ENCODE results near the gene FAM149B1.

FAM149B1 gene

GRCh38 chr10:73219384-73219783 is 51.5 kb downstream of the FAM149B1 start:
- H3K4me3 ChIP-seq (ENCODE audit: insufficient read depth, low read length, poor library complexity, severe bottlenecking), result no peak overlapping the region
- H4K20me1 ChIP-seq (ENCODE audit: low read depth, low read length), result no peaks in the 10 kb centered on the region
- H3K4me2 ChIP-seq (ENCODE audit: low read depth, low read length, poor library complexity, severe bottlenecking), result no peak overlapping the region
- H2AFZ ChIP-seq (ENCODE audit: low read depth, low read length, severe bottlenecking), result no peak overlapping the region
- H3K9ac ChIP-seq (ENCODE audit: low read length), result no peak overlapping the region
- H3F3A ChIP-seq (ENCODE audit: insufficient read depth), result no peaks in the 10 kb centered on the region
- H3K9me2 ChIP-seq (replicated peaks; ENCODE audit: insufficient read depth, low read length), result no peaks in the 10 kb centered on the region
- peaks cover 5% of the 10 kb centered on the region; the same call in 1 of the 2 replicates for H3K36me3 ChIP-seq (ENCODE audit: low read length)
- H3K9me3 ChIP-seq (ENCODE audit: insufficient read depth, low read length), result no peaks in the 10 kb centered on the region
- H3K79me2 ChIP-seq (ENCODE audit: insufficient read depth, low read length), result no peaks in the 10 kb centered on the region
- TF ChIP-seq EZH2phosphoT487 (conservative IDR thresholded peaks at IDR 0.05; ENCODE audit: low read length), result no peak
- TF ChIP-seq, protein P1, sequence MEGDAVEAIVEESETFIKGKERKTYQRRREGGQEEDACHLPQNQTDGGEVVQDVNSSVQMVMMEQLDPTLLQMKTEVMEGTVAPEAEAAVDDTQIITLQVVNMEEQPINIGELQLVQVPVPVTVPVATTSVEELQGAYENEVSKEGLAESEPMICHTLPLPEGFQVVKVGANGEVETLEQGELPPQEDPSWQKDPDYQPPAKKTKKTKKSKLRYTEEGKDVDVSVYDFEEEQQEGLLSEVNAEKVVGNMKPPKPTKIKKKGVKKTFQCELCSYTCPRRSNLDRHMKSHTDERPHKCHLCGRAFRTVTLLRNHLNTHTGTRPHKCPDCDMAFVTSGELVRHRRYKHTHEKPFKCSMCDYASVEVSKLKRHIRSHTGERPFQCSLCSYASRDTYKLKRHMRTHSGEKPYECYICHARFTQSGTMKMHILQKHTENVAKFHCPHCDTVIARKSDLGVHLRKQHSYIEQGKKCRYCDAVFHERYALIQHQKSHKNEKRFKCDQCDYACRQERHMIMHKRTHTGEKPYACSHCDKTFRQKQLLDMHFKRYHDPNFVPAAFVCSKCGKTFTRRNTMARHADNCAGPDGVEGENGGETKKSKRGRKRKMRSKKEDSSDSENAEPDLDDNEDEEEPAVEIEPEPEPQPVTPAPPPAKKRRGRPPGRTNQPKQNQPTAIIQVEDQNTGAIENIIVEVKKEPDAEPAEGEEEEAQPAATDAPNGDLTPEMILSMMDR (IDR thresholded peaks at IDR 0.05; ENCODE audit: insufficient read depth, low read length, poor library complexity, severe bottlenecking), result no peak
- no peak overlapping the region for H3K27ac ChIP-seq (ENCODE audit: low read depth, low read length)
- H3K27me3 ChIP-seq (ENCODE audit: low read length), result no peaks in the 10 kb centered on the region

DNA sequence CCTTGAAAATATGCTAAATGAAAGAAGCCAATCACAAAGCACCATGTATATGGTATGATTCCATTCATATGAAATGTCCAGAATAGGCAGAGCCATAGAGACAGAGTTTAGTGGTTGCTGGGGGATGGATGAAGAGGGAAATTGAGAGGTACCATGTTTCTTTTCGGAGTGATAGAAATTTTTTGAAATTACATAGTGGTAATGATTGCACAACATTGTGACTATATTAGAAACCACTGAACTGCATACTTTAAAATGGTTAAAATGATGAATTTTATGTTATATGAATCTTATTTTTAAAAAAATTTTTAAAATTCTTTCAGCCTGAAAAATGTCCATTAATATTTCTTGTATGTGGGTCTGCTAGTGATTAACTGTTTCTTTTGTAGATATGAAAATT is 53.1 kb downstream of the FAM149B1 start:
- no peaks in the 10 kb centered on the region for H4K20me1 ChIP-seq (ENCODE audit: low read depth, low read length)
- H3K36me3 ChIP-seq (ENCODE audit: low read length), result peaks cover 5% of the 10 kb centered on the region; the same call in 1 of the 2 replicates
- H3K9me2 ChIP-seq (replicated peaks; ENCODE audit: insufficient read depth, low read length), result no peaks in the 10 kb centered on the region
- H3K4me2 ChIP-seq (ENCODE audit: low read depth, low read length, poor library complexity, severe bottlenecking), result no peak overlapping the region
- H3F3A ChIP-seq (ENCODE audit: insufficient read depth), result no peaks in the 10 kb centered on the region
- no peaks in the 10 kb centered on the region for H3K9me3 ChIP-seq (ENCODE audit: insufficient read depth, low read length)
- H3K27me3 ChIP-seq (ENCODE audit: low read length), result no peaks in the 10 kb centered on the region
- H3K9ac ChIP-seq (ENCODE audit: low read length), result no peak overlapping the region
- no peak overlapping the region for H3K27ac ChIP-seq (ENCODE audit: low read depth, low read length)
- H3K79me2 ChIP-seq (ENCODE audit: insufficient read depth, low read length), result no peaks in the 10 kb centered on the region
- TF ChIP-seq, protein P1 (IDR thresholded peaks at IDR 0.05; ENCODE audit: insufficient read depth, low read length, poor library complexity, severe bottlenecking), result no peak
- no peak for TF ChIP-seq EZH2phosphoT487 (conservative IDR thresholded peaks at IDR 0.05; ENCODE audit: low read length)
- H2AFZ ChIP-seq (ENCODE audit: low read depth, low read length, severe bottlenecking), result no peak overlapping the region
- no peak overlapping the region for H3K4me3 ChIP-seq (ENCODE audit: insufficient read depth, low read length, poor library complexity, severe bottlenecking)

DNA sequence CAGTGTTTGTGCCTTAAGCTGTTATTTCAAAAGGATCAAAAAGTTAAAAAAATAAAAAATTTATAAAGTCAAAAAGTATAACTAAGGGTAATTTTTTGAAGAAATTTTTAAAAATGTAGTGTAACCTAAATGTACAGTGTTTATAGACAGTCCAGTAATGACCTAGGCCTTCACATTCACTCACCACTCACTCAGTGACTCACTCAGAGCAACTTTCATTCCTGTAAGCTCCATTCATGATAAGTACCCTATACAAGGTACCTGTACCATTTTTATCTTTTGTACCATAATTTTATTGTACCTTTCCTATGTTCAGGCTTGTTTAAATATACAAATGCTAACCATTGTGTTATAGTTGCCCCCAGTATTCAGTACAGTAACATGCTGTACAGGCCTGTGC is 57.6 kb downstream of the FAM149B1 start:
- H4K20me1 ChIP-seq (ENCODE audit: low read depth, low read length), result no peaks in the 10 kb centered on the region
- no peak overlapping the region for H3K4me2 ChIP-seq (ENCODE audit: low read depth, low read length, poor library complexity, severe bottlenecking)
- TF ChIP-seq EZH2phosphoT487 (conservative IDR thresholded peaks at IDR 0.05; ENCODE audit: low read length), result no peak
- TF ChIP-seq, protein P1 (IDR thresholded peaks at IDR 0.05; ENCODE audit: insufficient read depth, low read length, poor library complexity, severe bottlenecking), result no peak
- no peaks in the 10 kb centered on the region for H3K9me3 ChIP-seq (ENCODE audit: insufficient read depth, low read length)
- no peak overlapping the region for H2AFZ ChIP-seq (ENCODE audit: low read depth, low read length, severe bottlenecking)
- no peaks in the 10 kb centered on the region for H3K9me2 ChIP-seq (replicated peaks; ENCODE audit: insufficient read depth, low read length)
- H3F3A ChIP-seq (ENCODE audit: insufficient read depth), result no peaks in the 10 kb centered on the region
- H3K27ac ChIP-seq (ENCODE audit: low read depth, low read length), result no peak overlapping the region
- no peaks in the 10 kb centered on the region for H3K79me2 ChIP-seq (ENCODE audit: insufficient read depth, low read length)
- no peak overlapping the region for H3K9ac ChIP-seq (ENCODE audit: low read length)
- H3K4me3 ChIP-seq (ENCODE audit: insufficient read depth, low read length, poor library complexity, severe bottlenecking), result no peak overlapping the region
- H3K27me3 ChIP-seq (ENCODE audit: low read length), result no peaks in the 10 kb centered on the region
- H3K36me3 ChIP-seq (ENCODE audit: low read length), result no peaks in the 10 kb centered on the region
